MCF 10A (cell line): ENCODE measurements around the gene DGKD. TPM values are rescaled to one million over a fixed set of nuclear protein-coding genes. Genes with fewer than 3 reads are reported as not detected.

Experiments used
- BruUV-seq: library from RNA; stranded (reverse); fragments of 400-500 nt; replicated peaks from 2 replicates; lab custom pipeline; 2021; lab: Mats Ljungman, UMichigan
- CTCF ChIA-PET: fragments of 300-600 bp; sonication (Branson Sonifier 250); formaldehyde crosslinking; extraction: SDS; loops from one replicate; lab custom pipeline; 2021; ENCODE audit warnings: antibody characterized with exemption, inconsistent platforms; lab: Yijun Ruan, JAX
- POLR2A ChIA-PET: fragments of 300-600, 350-650 bp; sonication (Branson Sonifier 250); formaldehyde crosslinking; extraction: SDS; loops from one replicate; lab custom pipeline; 2020; ENCODE audit warnings: antibody characterized with exemption, inconsistent platforms; lab: Yijun Ruan, JAX
- DNase-seq: peaks from one replicate; pipeline ENCODE4 v3.0.0-alpha.2; 2018; ENCODE audit not compliant: unreplicated experiment
- H3K27ac Mint-ChIP-seq: one replicate; pipeline ENCODE4 v1.8.0; 2022; ENCODE audit warnings: mild to moderate bottlenecking, low read depth, mixed read lengths; ENCODE audit not compliant: unreplicated experiment
- H3K27me3 Mint-ChIP-seq: one replicate; pipeline ENCODE4 v1.8.0; 2022; ENCODE audit warnings: mixed read lengths; ENCODE audit not compliant: insufficient read depth, unreplicated experiment
- H3K36me3 Mint-ChIP-seq: one replicate; pipeline ENCODE4 v1.8.0; 2022; ENCODE audit warnings: mild to moderate bottlenecking, moderate library complexity, mixed read lengths; ENCODE audit not compliant: insufficient read depth, unreplicated experiment
- H3K4me1 Mint-ChIP-seq: one replicate; pipeline ENCODE4 v1.8.0; 2022; ENCODE audit warnings: mixed read lengths; ENCODE audit not compliant: insufficient read depth, unreplicated experiment
- H3K4me3 Mint-ChIP-seq: one replicate; pipeline ENCODE4 v1.8.0; 2022; ENCODE audit warnings: mild to moderate bottlenecking, moderate library complexity, mixed read lengths; ENCODE audit not compliant: unreplicated experiment
- H3K9me3 Mint-ChIP-seq: one replicate; pipeline ENCODE4 v1.8.0; 2022; ENCODE audit warnings: mixed read lengths; ENCODE audit not compliant: unreplicated experiment
- CTCF ChIP-seq: fragments of 200-600 bp; IDR thresholded peaks from one replicate; pipeline ENCODE4 v1.8.0; 2022; ENCODE audit warnings: antibody characterized with exemption, mild to moderate bottlenecking; ENCODE audit not compliant: unreplicated experiment
- intact Hi-C: fragments of 100-400 bp; cut with micrococcal nuclease; formaldehyde crosslinking; loops from 2 replicates; pipeline ENCODE4 v1.14.1; 2022
- total RNA-seq: library from RNA; stranded (reverse); gene quantifications from 2 replicates; pipeline ENCODE4 v1.2.3, GENCODE V29; 2022

DGKD gene
- total RNA-seq, 1 experiment from 2014 or later: 59.1 TPM

GRCh38 chr2:233440314-233440713, 86.0 kb downstream of the DGKD start:
- H3K4me3 Mint-ChIP-seq: no peak overlapping the region

GRCh38 chr2:233440714-233441113, 86.4 kb downstream of the DGKD start:
- Mint-ChIP-seq H3K27ac (no peak overlapping the region), H3K36me3 (peaks cover 40% of the 10 kb centered on the region)

More at GRCh38 chr2:233440314-233440713, 86.0 kb downstream of the DGKD start:
- Mint-ChIP-seq H3K36me3 (peaks cover 40% of the 10 kb centered on the region), H3K4me1 (peaks cover 5% of the 10 kb centered on the region), H3K9me3 (no peaks in the 10 kb centered on the region), H3K27ac (no peak overlapping the region), H3K27me3 (no peaks in the 10 kb centered on the region)
- no peak for TF ChIP-seq CTCF
- ChIA-PET POLR2A (interaction anchor here (1.9 kb wide), 1 partner anchor 56 kb away, joined by 4 read pairs; no protein-coding TSS in a partner anchor), CTCF (interaction anchor here (0.8 to 10.8 kb wide), 4 partner anchors 8 to 36 kb away, joined by 3 to 223 read pairs (median 26); no protein-coding TSS in a partner anchor)
- BruUV-seq: no TSS peak
- intact Hi-C loops: loop anchor here (5.0 to 10.0 kb wide), 2 partner anchors 148 to 474 kb away; partner anchors contain the start of gene TRPM8
- no peak for DNase-seq

GRCh38 chr2:233441161-233442027, 87.1 kb downstream of the DGKD start:
- no peak for TF ChIP-seq CTCF
- intact Hi-C loops: loop anchor here (5.0 to 10.0 kb wide), 2 partner anchors 149 to 473 kb away; partner anchors contain the start of gene TRPM8
- POLR2A ChIA-PET: no interaction called here
- peaks cover 5% of the 10 kb centered on the region for H3K4me1 Mint-ChIP-seq
- no TSS peak for BruUV-seq
- H3K27me3 Mint-ChIP-seq: no peaks in the 10 kb centered on the region
- H3K9me3 Mint-ChIP-seq: no peaks in the 10 kb centered on the region
- DNase-seq: no peak
- no peak overlapping the region for H3K4me3 Mint-ChIP-seq
- no peak overlapping the region for H3K27ac Mint-ChIP-seq
- peaks cover 35% of the 10 kb centered on the region for H3K36me3 Mint-ChIP-seq
- CTCF ChIA-PET: interaction anchor here (0.6 to 10.8 kb wide), 5 partner anchors 9 to 37 kb away, joined by 3 to 223 read pairs (median 21); no protein-coding TSS in a partner anchor

More at GRCh38 chr2:233440714-233441113, 86.4 kb downstream of the DGKD start:
- BruUV-seq: no TSS peak
- H3K4me1 Mint-ChIP-seq: peaks cover 5% of the 10 kb centered on the region
- intact Hi-C loops: loop anchor here (5.0 to 10.0 kb wide), 2 partner anchors 148 to 474 kb away; partner anchors contain the start of gene TRPM8
- DNase-seq: no peak
- no peaks in the 10 kb centered on the region for H3K9me3 Mint-ChIP-seq
- ChIA-PET CTCF (interaction anchor here (0.8 to 10.8 kb wide), 3 partner anchors 10 to 37 kb away, joined by 3 to 223 read pairs (median 48); no protein-coding TSS in a partner anchor), POLR2A (no interaction called here)
- H3K27me3 Mint-ChIP-seq: no peaks in the 10 kb centered on the region
- TF ChIP-seq CTCF: no peak
- H3K4me3 Mint-ChIP-seq: no peak overlapping the region

GRCh38 chr2:233442028-233442310, 87.7 kb downstream of the DGKD start:
- Mint-ChIP-seq H3K9me3 (no peaks in the 10 kb centered on the region), H3K27ac (no peak overlapping the region), H3K27me3 (no peaks in the 10 kb centered on the region), H3K4me1 (peaks cover 5% of the 10 kb centered on the region), H3K4me3 (no peak overlapping the region), H3K36me3 (peaks cover 30% of the 10 kb centered on the region)
- ChIA-PET CTCF (interaction anchor here (0.6 to 10.8 kb wide), 4 partner anchors 9 to 38 kb away, joined by 3 to 223 read pairs (median 34); no protein-coding TSS in a partner anchor), POLR2A (interaction anchor here (1.9 kb wide), 1 partner anchor 18 kb away, joined by 17 read pairs; no protein-coding TSS in a partner anchor)
- intact Hi-C loops: loop anchor here (5.0 to 10.0 kb wide), 2 partner anchors 150 to 473 kb away; partner anchors contain the start of gene TRPM8
- DNase-seq: no peak
- no peak for TF ChIP-seq CTCF
- no TSS peak for BruUV-seq
